SU-DHL-6 (cell line): ENCODE data around the gene DOCK1.

Source experiments
- H2AFZ ChIP-seq: fragments of 200-600 bp; sonication (generic); 2 replicates; pipeline ENCODE4 v1.6.1; 2014; ENCODE audit warnings: low read depth, mild to moderate bottlenecking, moderate library complexity, mixed read lengths, antibody characterized with exemption, low read length; ENCODE audit not compliant: severe bottlenecking
- H3F3A ChIP-seq: fragments of 200-600 bp; shearing (Covaris generic); 2 replicates; pipeline ENCODE4 v1.6.0; 2016; ENCODE audit warnings: antibody characterized with exemption, mild to moderate bottlenecking; ENCODE audit not compliant: insufficient read depth
- H3K27ac ChIP-seq: fragments of 200-600 bp; sonication (generic); 2 replicates; pipeline ENCODE4 v1.5.1; 2016; ENCODE audit warnings: low read depth, mild to moderate bottlenecking, low read length, moderate library complexity, mixed read lengths
- H3K27me3 ChIP-seq: fragments of 200-600 bp; sonication (generic), shearing (Covaris generic); 2 replicates; pipeline ENCODE4 v1.6.0; 2014; ENCODE audit warnings: mild to moderate bottlenecking, low read length
- H3K36me3 ChIP-seq: fragments of 200-600 bp; sonication (generic); 2 replicates; pipeline ENCODE4 v1.6.1; 2014; ENCODE audit warnings: mild to moderate bottlenecking, low read length, mixed read lengths
- H3K4me2 ChIP-seq: fragments of 300-600, 200-600 bp; shearing (Covaris generic), sonication (generic); 2 replicates; pipeline ENCODE4 v1.6.0; 2014; ENCODE audit warnings: low read length, low read depth, mild to moderate bottlenecking; ENCODE audit not compliant: poor library complexity, severe bottlenecking
- H3K4me3 ChIP-seq: fragments of 200-600 bp; sonication (generic); 2 replicates; pipeline ENCODE4 v1.5.1; 2014; ENCODE audit warnings: antibody characterized with exemption, low read length, mild to moderate bottlenecking, mixed read lengths; ENCODE audit not compliant: insufficient read depth, poor library complexity, severe bottlenecking
- H3K79me2 ChIP-seq: fragments of 200-600 bp; sonication (generic); 2 replicates; pipeline ENCODE4 v1.6.1; 2014; ENCODE audit warnings: mild to moderate bottlenecking, low read length, moderate library complexity; ENCODE audit not compliant: insufficient read depth
- H3K9ac ChIP-seq: fragments of 200-600 bp; sonication (generic); 2 replicates; pipeline ENCODE4 v1.7.0; 2014; ENCODE audit warnings: mild to moderate bottlenecking, low read length
- H3K9me2 ChIP-seq: fragments of 200-600 bp; sonication (generic); replicated peaks from 2 replicates; pipeline ENCODE4 v1.6.1; 2014; ENCODE audit warnings: low read length; ENCODE audit not compliant: insufficient read depth
- H3K9me3 ChIP-seq: fragments of 200-600 bp; sonication (generic); 2 replicates; pipeline ENCODE4 v1.6.1; 2014; ENCODE audit warnings: low read length, mixed read lengths; ENCODE audit not compliant: insufficient read depth
- H4K20me1 ChIP-seq: fragments of 200-600 bp; sonication (generic); 2 replicates; pipeline ENCODE4 v1.6.1; 2014; ENCODE audit warnings: low read depth, mild to moderate bottlenecking, antibody characterized with exemption, low read length, moderate library complexity, mixed read lengths
- CTCF ChIP-seq: fragments of 200-600 bp; sonication (generic); IDR thresholded peaks from one replicate; pipeline ENCODE4 v1.5.1; 2017; ENCODE audit warnings: antibody characterized with exemption, mild to moderate bottlenecking, low read length, moderate library complexity; ENCODE audit not compliant: insufficient read depth, poor library complexity, severe bottlenecking
- EZH2phosphoT487 ChIP-seq: fragments of 200-600 bp; sonication (generic), shearing (Covaris generic); conservative IDR thresholded peaks from 2 replicates; pipeline ENCODE4 v1.6.1; 2018; ENCODE audit warnings: mild to moderate bottlenecking, antibody characterized with exemption, low read length, moderate library complexity, mixed read lengths

The DOCK1 gene

GRCh38 chr10:126917375-126917774, 12.1 kb downstream of the DOCK1 start:
- H3K27ac ChIP-seq = no peak overlapping the region
- no peak overlapping the region for H3K4me2 ChIP-seq
- TF ChIP-seq CTCF = no peak
- TF ChIP-seq EZH2phosphoT487 = no peak
- no peaks in the 10 kb centered on the region for H3F3A ChIP-seq
- H3K9ac ChIP-seq = no peak overlapping the region
- no peak overlapping the region for H3K4me3 ChIP-seq
- H3K36me3 ChIP-seq = no peaks in the 10 kb centered on the region
- H4K20me1 ChIP-seq = no peaks in the 10 kb centered on the region
- no peaks in the 10 kb centered on the region for H3K9me2 ChIP-seq
- no peaks in the 10 kb centered on the region for H3K27me3 ChIP-seq
- no peak overlapping the region for H2AFZ ChIP-seq
- no peaks in the 10 kb centered on the region for H3K9me3 ChIP-seq
- no peaks in the 10 kb centered on the region for H3K79me2 ChIP-seq

- Histone ChIP-seq H4K20me1 (no peaks in the 10 kb centered on the region), H3K4me3 (no peak overlapping the region), H2AFZ (no peak overlapping the region)
Measured at GRCh38 chr10:126917975-126918908, 13.0 kb downstream of the DOCK1 start.

GRCh38 chr10:126919426-126919825, 14.2 kb downstream of the DOCK1 start:
- TF ChIP-seq EZH2phosphoT487 = no peak
- TF ChIP-seq CTCF = no peak
- H2AFZ ChIP-seq = no peak overlapping the region
- H3K27me3 ChIP-seq = no peaks in the 10 kb centered on the region
- no peak overlapping the region for H3K27ac ChIP-seq
- H3K4me3 ChIP-seq = no peak overlapping the region
- no peaks in the 10 kb centered on the region for H3K36me3 ChIP-seq
- H4K20me1 ChIP-seq = no peaks in the 10 kb centered on the region
- H3F3A ChIP-seq = no peaks in the 10 kb centered on the region
- no peaks in the 10 kb centered on the region for H3K79me2 ChIP-seq
- no peak overlapping the region for H3K9ac ChIP-seq
- no peaks in the 10 kb centered on the region for H3K9me3 ChIP-seq
- H3K4me2 ChIP-seq = no peak overlapping the region
- H3K9me2 ChIP-seq = no peaks in the 10 kb centered on the region

More at GRCh38 chr10:126917975-126918908, 13.0 kb downstream of the DOCK1 start:
- Histone ChIP-seq H3K9me3 (no peaks in the 10 kb centered on the region), H3K79me2 (no peaks in the 10 kb centered on the region), H3K9ac (no peak overlapping the region), H3K9me2 (no peaks in the 10 kb centered on the region), H3F3A (no peaks in the 10 kb centered on the region), H3K36me3 (no peaks in the 10 kb centered on the region), H3K4me2 (no peak overlapping the region), H3K27ac (no peak overlapping the region), H3K27me3 (no peaks in the 10 kb centered on the region)
- TF ChIP-seq EZH2phosphoT487 = no peak
- no peak for TF ChIP-seq CTCF
